GM23248 (cell line): ENCODE results near the gene ACLY. TPM values are rescaled to one million over a fixed set of nuclear protein-coding genes. Genes with fewer than 3 reads are reported as not detected.

Source experiments
- DNase-seq: peaks from one replicate; pipeline ENCODE4 v3.0.0-alpha.2; 2015
- H2AFZ ChIP-seq: fragments of 200-600 bp; sonication (generic); 2 replicates; pipeline ENCODE4 v1.6.1; 2016; ENCODE audit warnings: antibody characterized with exemption
- H3F3A ChIP-seq: fragments of 200-600 bp; sonication (generic); 2 replicates; pipeline ENCODE4 v1.6.1; 2016; ENCODE audit warnings: mild to moderate bottlenecking, antibody characterized with exemption, mixed run types; ENCODE audit not compliant: insufficient read depth
- H3K27ac ChIP-seq: fragments of 200-600 bp; sonication (generic); 2 replicates; pipeline ENCODE4 v1.5.1; 2016; ENCODE audit warnings: mild to moderate bottlenecking
- H3K27me3 ChIP-seq: fragments of 200-600 bp; sonication (generic); replicated peaks from 2 replicates; pipeline ENCODE4 v1.6.1; 2016; ENCODE audit warnings: mild to moderate bottlenecking; ENCODE audit not compliant: insufficient read depth
- H3K36me3 ChIP-seq: fragments of 200-600 bp; sonication (generic); 2 replicates; pipeline ENCODE4 v1.6.1; 2016; ENCODE audit warnings: low read depth, mild to moderate bottlenecking
- H3K4me1 ChIP-seq: fragments of 200-600 bp; sonication (generic); 2 replicates; pipeline ENCODE4 v1.6.1; 2016; ENCODE audit warnings: mild to moderate bottlenecking; ENCODE audit not compliant: insufficient read depth
- H3K4me2 ChIP-seq: fragments of 200-600 bp; sonication (generic); one replicate; pipeline ENCODE4 v1.6.1; 2016; ENCODE audit warnings: mild to moderate bottlenecking; ENCODE audit not compliant: unreplicated experiment
- H3K4me3 ChIP-seq: fragments of 200-600 bp; sonication (generic); 2 replicates; pipeline ENCODE4 v1.5.1; 2016; ENCODE audit warnings: mild to moderate bottlenecking
- H3K79me2 ChIP-seq: fragments of 200-600 bp; sonication (generic); 2 replicates; pipeline ENCODE4 v1.6.1; 2016; ENCODE audit warnings: mild to moderate bottlenecking; ENCODE audit not compliant: insufficient read depth
- H3K9ac ChIP-seq: fragments of 200-600 bp; sonication (generic); 2 replicates; pipeline ENCODE4 v1.6.1; 2016; ENCODE audit warnings: mild to moderate bottlenecking
- H3K9me2 ChIP-seq: fragments of 200-600 bp; sonication (generic); 2 replicates; pipeline ENCODE4 v1.6.1; 2016; ENCODE audit warnings: mixed run types, mild to moderate bottlenecking, moderate library complexity; ENCODE audit not compliant: insufficient read depth
- H3K9me3 ChIP-seq: fragments of 200-600 bp; sonication (generic); one replicate; pipeline ENCODE4 v1.6.1; 2017; ENCODE audit warnings: low read depth
- H4K20me1 ChIP-seq: fragments of 200-600 bp; sonication (generic); 2 replicates; pipeline ENCODE4 v1.6.0; 2016; ENCODE audit not compliant: insufficient read depth
- EZH2 ChIP-seq: fragments of 200-600 bp; sonication (generic); IDR thresholded peaks from 2 replicates; pipeline ENCODE4 v1.6.1; 2018; ENCODE audit warnings: antibody characterized with exemption, mild to moderate bottlenecking; ENCODE audit not compliant: insufficient read depth, poor library complexity, severe bottlenecking
- EZH2phosphoT487 ChIP-seq: fragments of 200-600 bp; sonication (generic); IDR thresholded peaks from 2 replicates; pipeline ENCODE4 v1.6.1; 2018; ENCODE audit warnings: antibody characterized with exemption, moderate library complexity, mild to moderate bottlenecking, low read depth; ENCODE audit not compliant: insufficient read depth
- WGBS, 2 experiments: methylation state at CpG; one replicate each; pipeline ENCODE4 v1.1.6; 2015 to 2017; ENCODE audit warnings: low lambda C conversion rate in 2 of 2, low coverage in 1 of 2; ENCODE audit errors: missing lambda C conversion rate in 2 of 2; 5-methylcytosine and 5-hydroxymethylcytosine counted together
- in situ Hi-C: fragments of 300-500 bp; cut with MboI; formaldehyde crosslinking; loops from 2 replicates; pipeline ENCODE4 v1.15.0; 2020
- polyA plus RNA-seq: library from polyadenylated mRNA; unstranded; fragments of >200 nt; fragmentation: Nextera tagmentation; extraction: Ambion mirVana; gene quantifications from 2 replicates; pipeline ENCODE4 v1.2.1, GENCODE V29; 2016
- total RNA-seq: library from RNA; depleted of rRNA; stranded (reverse); fragments of >200 nt; shearing (Covaris generic); gene quantifications from 2 replicates; pipeline ENCODE4 v1.2.3, GENCODE V29; 2014

ACLY gene
- total and polyA plus RNA-seq, 2 experiments from 2014 or later: 101 to 144 TPM

DNA sequence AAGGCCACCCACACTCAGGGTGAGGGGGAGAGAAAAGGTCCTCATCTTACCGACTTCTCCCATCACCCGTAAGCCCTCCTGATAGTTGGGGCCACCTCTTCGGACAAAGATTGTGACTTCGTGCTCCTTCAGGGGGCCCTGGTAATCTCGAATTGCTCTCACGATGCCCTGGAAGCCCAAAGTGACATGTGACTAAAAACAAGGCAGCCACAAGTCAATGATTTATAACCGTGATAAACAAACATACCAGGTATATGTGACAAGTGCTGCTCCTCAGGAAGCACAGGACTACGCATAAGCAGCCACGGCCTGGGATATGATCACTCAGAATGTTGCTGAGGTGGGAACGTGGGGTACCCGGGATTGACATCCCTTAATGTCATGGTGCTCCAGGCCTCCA lies 17.1 kb downstream of the ACLY start:
- 74 to 80% methylated on average over 11 of the region's 11 CpGs for WGBS, 2 experiments
- Histone ChIP-seq H3K27ac (no peak overlapping the region), H3K27me3 (no peaks in the 10 kb centered on the region), H3K9ac (no peak overlapping the region), H2AFZ (no peak overlapping the region), H3F3A (peaks cover 45% of the 10 kb centered on the region), H4K20me1 (no peaks in the 10 kb centered on the region), H3K4me1 (peaks cover 4% of the 10 kb centered on the region), H3K9me2 (no peaks in the 10 kb centered on the region), H3K36me3 (peaks cover 80% of the 10 kb centered on the region), H3K79me2 (peaks cover 46% of the 10 kb centered on the region), H3K4me3 (no peak overlapping the region), H3K4me2 (no peak overlapping the region), H3K9me3 (no peaks in the 10 kb centered on the region)
- TF ChIP-seq EZH2 (no peak), EZH2phosphoT487 (no peak)
- in situ Hi-C loops: no loop called here
- DNase-seq: no peak

DNA sequence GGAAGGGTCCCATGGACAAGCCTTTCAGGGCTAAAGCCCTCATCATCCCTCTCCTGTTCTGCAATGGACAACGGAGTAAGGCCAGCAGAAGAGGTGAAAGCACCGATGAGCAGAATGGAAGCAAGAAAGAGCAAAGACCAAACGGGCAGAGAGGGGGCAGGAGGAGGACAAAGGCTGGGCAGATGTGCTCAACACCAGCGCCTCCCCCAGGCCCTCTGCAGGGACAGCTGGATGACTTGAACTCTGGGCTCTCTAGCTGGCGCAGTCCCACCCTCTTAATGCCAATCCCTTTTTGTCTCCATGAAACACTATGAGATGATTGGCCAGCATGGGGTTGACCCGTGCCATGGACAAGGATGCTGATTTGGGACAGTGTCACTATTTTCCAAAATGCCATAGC lies 22.0 kb downstream of the ACLY start:
- TF ChIP-seq EZH2 (no peak), EZH2phosphoT487 (no peak)
- Histone ChIP-seq H2AFZ (no peak overlapping the region), H3K4me1 (peaks cover 19% of the 10 kb centered on the region), H3K9ac (no peak overlapping the region), H3K79me2 (peaks cover 50% of the 10 kb centered on the region), H3K27ac (no peak overlapping the region), H3F3A (peaks cover 60% of the 10 kb centered on the region), H3K27me3 (no peaks in the 10 kb centered on the region), H3K9me2 (no peaks in the 10 kb centered on the region), H3K9me3 (no peaks in the 10 kb centered on the region), H3K36me3 (peaks cover 69% of the 10 kb centered on the region), H4K20me1 (no peaks in the 10 kb centered on the region), H3K4me2 (no peak overlapping the region), H3K4me3 (no peak overlapping the region)
- DNase-seq: no peak
- WGBS, 2 experiments: 87% methylated on average over 6 of the region's 6 CpGs
- in situ Hi-C loops: no loop called here

DNA sequence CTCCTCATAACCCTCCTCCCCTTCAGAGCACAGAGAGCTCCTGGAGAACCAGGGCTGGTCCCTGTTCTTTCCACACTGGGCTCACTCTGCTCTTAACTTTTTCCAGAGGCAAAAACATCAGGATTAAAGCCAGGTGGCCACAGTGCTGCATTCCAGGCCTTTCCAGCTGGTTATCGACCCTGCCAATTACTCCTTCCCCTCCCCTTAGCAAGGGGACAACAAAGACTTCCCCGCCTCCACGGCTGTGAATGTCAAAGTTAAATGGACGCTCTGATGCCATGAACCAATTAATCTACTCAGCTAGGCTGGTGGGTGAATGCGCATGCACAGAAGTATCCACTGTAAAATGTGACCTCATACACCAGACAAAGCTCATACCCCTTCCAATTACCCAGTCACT lies 23.1 kb downstream of the ACLY start:
- peak overlapping the region; percentile 85 for H3K27ac ChIP-seq
- no peaks in the 10 kb centered on the region for H3K9me2 ChIP-seq
- WGBS, 2 experiments: 15 to 16% methylated on average over 5 of the region's 5 CpGs
- H2AFZ ChIP-seq: no peak overlapping the region
- in situ Hi-C loops: no loop called here
- DNase-seq: peak; percentile 46
- H3F3A ChIP-seq: peaks cover 55% of the 10 kb centered on the region
- H3K4me1 ChIP-seq: peaks cover 19% of the 10 kb centered on the region
- H3K79me2 ChIP-seq: peaks cover 54% of the 10 kb centered on the region
- no peak for TF ChIP-seq EZH2phosphoT487
- no peak for TF ChIP-seq EZH2
- H3K36me3 ChIP-seq: peaks cover 65% of the 10 kb centered on the region
- no peak overlapping the region for H3K4me3 ChIP-seq
- no peaks in the 10 kb centered on the region for H3K27me3 ChIP-seq
- H3K9ac ChIP-seq: peak overlapping the region; percentile 53
- no peaks in the 10 kb centered on the region for H3K9me3 ChIP-seq
- H4K20me1 ChIP-seq: no peaks in the 10 kb centered on the region
- H3K4me2 ChIP-seq: no peak overlapping the region

DNA sequence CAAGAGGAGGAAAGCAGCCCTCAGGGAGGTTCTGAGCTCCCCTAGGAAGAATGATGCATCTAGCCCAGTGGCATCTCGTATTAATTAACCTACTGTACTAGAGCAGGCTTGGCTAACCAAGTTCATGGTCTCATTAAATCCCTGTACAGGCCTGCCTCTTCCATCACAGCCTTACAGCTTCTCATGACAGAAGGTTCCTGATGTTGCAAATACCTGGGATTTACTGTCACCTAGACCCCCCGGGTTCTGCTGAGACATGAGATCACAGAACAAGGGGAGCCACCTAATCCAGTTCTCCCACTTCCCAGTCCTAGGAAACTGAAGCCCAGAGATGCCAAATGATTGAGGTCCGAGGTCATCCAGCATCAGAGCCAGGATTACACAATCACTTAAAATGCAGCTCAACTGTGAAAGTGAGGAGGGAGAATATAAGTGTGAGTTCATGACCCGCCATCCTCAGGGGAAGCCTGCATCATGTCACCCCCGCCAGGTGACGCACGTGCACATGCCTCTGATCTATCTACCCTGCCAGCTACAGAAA lies 23.9 kb downstream of the ACLY start:
- Histone ChIP-seq H3K36me3 (peaks cover 65% of the 10 kb centered on the region), H3K27ac (peak overlapping the region; percentile 85), H2AFZ (no peak overlapping the region), H3K4me3 (no peak overlapping the region), H3K9me2 (no peaks in the 10 kb centered on the region), H4K20me1 (no peaks in the 10 kb centered on the region), H3F3A (peaks cover 55% of the 10 kb centered on the region), H3K9ac (peak overlapping the region; percentile 53), H3K9me3 (no peaks in the 10 kb centered on the region), H3K4me2 (peak overlapping the region; percentile 22), H3K4me1 (peaks cover 19% of the 10 kb centered on the region), H3K27me3 (no peaks in the 10 kb centered on the region), H3K79me2 (peaks cover 54% of the 10 kb centered on the region)
- DNase-seq: peak; percentile 94
- in situ Hi-C loops: no loop called here
- no peak for TF ChIP-seq EZH2
- no peak for TF ChIP-seq EZH2phosphoT487
- WGBS, 2 experiments: 19 to 22% methylated on average over 7 of the region's 7 CpGs

DNA sequence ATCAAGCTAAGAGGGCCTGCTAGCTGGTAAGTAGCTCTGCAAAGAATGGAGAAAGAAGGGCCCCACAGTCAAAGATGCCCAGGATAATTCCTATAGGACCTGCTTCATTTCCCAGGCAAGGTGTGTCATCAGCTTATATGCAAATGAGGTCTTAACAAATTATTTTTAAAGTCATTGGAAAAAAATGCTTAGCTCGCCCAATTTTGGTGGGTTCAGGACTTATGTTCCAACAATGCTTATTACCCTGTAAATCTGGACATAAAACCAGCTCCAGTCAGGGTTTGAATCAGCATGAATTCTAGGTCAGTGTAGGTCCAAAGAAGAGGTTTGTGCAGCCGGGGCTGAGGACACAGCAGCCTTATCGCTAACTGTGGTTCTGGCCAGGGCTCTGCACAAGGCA lies 25.4 kb downstream of the ACLY start:
- WGBS, 2 experiments: 77 to 86% methylated on average over 3 of the region's 3 CpGs
- Histone ChIP-seq H3K4me3 (no peak overlapping the region), H3K79me2 (peaks cover 59% of the 10 kb centered on the region), H3K27me3 (no peaks in the 10 kb centered on the region), H3F3A (peaks cover 48% of the 10 kb centered on the region), H3K9ac (no peak overlapping the region), H3K4me1 (peaks cover 19% of the 10 kb centered on the region), H3K9me3 (no peaks in the 10 kb centered on the region), H3K36me3 (peaks cover 65% of the 10 kb centered on the region), H4K20me1 (no peaks in the 10 kb centered on the region), H3K9me2 (no peaks in the 10 kb centered on the region), H3K27ac (no peak overlapping the region), H2AFZ (no peak overlapping the region), H3K4me2 (no peak overlapping the region)
- DNase-seq: no peak
- in situ Hi-C loops: no loop called here
- TF ChIP-seq EZH2phosphoT487: no peak
- no peak for TF ChIP-seq EZH2
